Stimulated activated CD8-positive, alpha-beta memory T cell treated with anti-CD3 and anti-CD28 coated beads, Interleukin-15, amount 100 ng/mL, for 48 hours (primary cell): ENCODE measurements around the gene FOXC1.

ENCODE experiments used
- DNase-seq, 2 donors: peaks; one replicate each; pipeline ENCODE4 v3.0.0-alpha.2; 2020; ENCODE audit warnings: low read depth in 2 of 2

Gene FOXC1

GRCh38 chr6:1612299-1612973 is 2.7 kb downstream of the FOXC1 start:
- DNase-seq: no peak

- DNase-seq: no peak
Observed at GRCh38 chr6:1612974-1613306, 3.2 kb downstream of the FOXC1 start.

- no peak for DNase-seq
Observed at GRCh38 chr6:1613346-1613687, 3.6 kb downstream of the FOXC1 start.

GRCh38 chr6:1613688-1614447 is 4.2 kb downstream of the FOXC1 start:
- DNase-seq: no peak

- no peak for DNase-seq
Observed at GRCh38 chr6:1614448-1615150, 4.9 kb downstream of the FOXC1 start.

GRCh38 chr6:1615151-1615852 is 5.6 kb downstream of the FOXC1 start:
- no peak for DNase-seq

GRCh38 chr6:1615853-1616420 is 6.2 kb downstream of the FOXC1 start:
- no peak for DNase-seq

- DNase-seq: no peak
Observed at GRCh38 chr6:1616701-1617463, 7.2 kb downstream of the FOXC1 start.

GRCh38 chr6:1617466-1618310 is 8.0 kb downstream of the FOXC1 start:
- no peak for DNase-seq

GRCh38 chr6:1618311-1619097 is 8.8 kb downstream of the FOXC1 start:
- no peak for DNase-seq

- DNase-seq: no peak
Observed at GRCh38 chr6:1619098-1619672, 9.5 kb downstream of the FOXC1 start.

- DNase-seq: no peak
Observed at GRCh38 chr6:1619673-1620503, 10.2 kb downstream of the FOXC1 start.

- DNase-seq: no peak
Observed at GRCh38 chr6:1620504-1621069, 10.9 kb downstream of the FOXC1 start.

GRCh38 chr6:1621070-1621701 is 11.5 kb downstream of the FOXC1 start:
- no peak for DNase-seq

- no peak for DNase-seq
Observed at GRCh38 chr6:1622220-1622850, 12.6 kb downstream of the FOXC1 start.

- no peak for DNase-seq
Observed at GRCh38 chr6:1622851-1623768, 13.4 kb downstream of the FOXC1 start.
